SK-N-SH (cell line): ENCODE results near the gene ATG2A. TPM values are rescaled to one million over a fixed set of nuclear protein-coding genes. Genes with fewer than 3 reads are reported as not detected.

Source experiments
- CTCF ChIA-PET: fragments of 300-600, 350-600 bp; formaldehyde crosslinking; extraction: SDS; loops from one replicate; lab custom pipeline; 2021; lab: Yijun Ruan, JAX
- POLR2A ChIA-PET: fragments of 350-600 bp; sonication (Branson Sonifier 250); formaldehyde crosslinking; extraction: SDS; loops from one replicate; lab custom pipeline; 2020; ENCODE audit warnings: antibody characterized with exemption, inconsistent platforms; lab: Yijun Ruan, JAX
- DNase-seq: peaks from one replicate; pipeline ENCODE4 v3.0.0; 2012
- H2AFZ ChIP-seq: fragments of 200-600 bp; sonication (generic); 2 replicates; pipeline ENCODE4 v1.8.1; 2016; ENCODE audit warnings: antibody characterized with exemption, mild to moderate bottlenecking, low read depth
- H3F3A ChIP-seq: fragments of 200-600 bp; sonication (generic); replicated peaks from 2 replicates; pipeline ENCODE3; 2016; ENCODE audit warnings: antibody characterized with exemption, mild to moderate bottlenecking; ENCODE audit not compliant: insufficient read depth
- H3K27ac ChIP-seq, 2 experiments: fragments of 200-500 bp in 1 of 2; fragments of 200-600 bp in 1 of 2; sonication (Bioruptor generic) in 1 of 2; sonication (generic), shearing (Covaris generic) in 1 of 2; 2 replicates each; pipeline versions ENCODE4 v1.5.1 to v1.6.1; 2014 to 2016; ENCODE audit warnings: low read depth in 2 of 2, inconsistent platforms in 1 of 2, low read length in 1 of 2, mild to moderate bottlenecking in 1 of 2, mixed read lengths in 1 of 2
- H3K27me3 ChIP-seq: fragments of 200-600 bp; sonication (generic), shearing (Covaris generic); 2 replicates; pipeline ENCODE4 v1.6.1; 2016; ENCODE audit warnings: mixed run types; ENCODE audit not compliant: insufficient read depth
- H3K36me3 ChIP-seq, 2 experiments: fragments of 200-500 bp in 1 of 2; fragments of 200-600 bp in 1 of 2; sonication (Bioruptor generic) in 1 of 2; sonication (generic) in 1 of 2; replicated peaks in 1 of 2; 2 replicates each; pipeline versions ENCODE3 to v1.5.1; 2014 to 2016; ENCODE audit warnings: low read length in 1 of 2, mild to moderate bottlenecking in 1 of 2; ENCODE audit not compliant: insufficient read depth in 2 of 2, control insufficient read depth in 1 of 2
- H3K4me1 ChIP-seq, 2 experiments: fragments of 200-500 bp in 1 of 2; fragments of 200-600 bp in 1 of 2; sonication (Bioruptor generic) in 1 of 2; sonication (generic), shearing (Covaris generic) in 1 of 2; 2 replicates each; pipeline versions ENCODE4 v1.5.1 to v1.6.1; 2014 to 2016; ENCODE audit warnings: low read depth in 1 of 2, low read length in 1 of 2, mixed run types in 1 of 2; ENCODE audit not compliant: insufficient read depth in 2 of 2, control insufficient read depth in 1 of 2
- H3K4me2 ChIP-seq: fragments of 200-600 bp; sonication (generic), shearing (Covaris generic); 2 replicates; pipeline ENCODE4 v1.6.1; 2017; ENCODE audit warnings: mixed run types
- H3K4me3 ChIP-seq, 2 experiments: fragments of 200-500 bp in 1 of 2; fragments of 200-600 bp in 1 of 2; sonication (Bioruptor generic) in 1 of 2; sonication (generic), shearing (Covaris generic) in 1 of 2; 2 replicates each; pipeline versions ENCODE4 v1.5.1 to v1.8.1; 2014 to 2016; ENCODE audit warnings: low read depth in 2 of 2, inconsistent platforms in 1 of 2, low read length in 1 of 2, mild to moderate bottlenecking in 1 of 2, mixed read lengths in 1 of 2, moderate library complexity in 1 of 2
- H3K79me2 ChIP-seq: fragments of 200-600 bp; sonication (generic); 2 replicates; pipeline ENCODE4 v1.8.1; 2017; ENCODE audit warnings: mild to moderate bottlenecking; ENCODE audit not compliant: insufficient read depth
- H3K9ac ChIP-seq: fragments of 200-600 bp; sonication (generic); 2 replicates; pipeline ENCODE4 v1.6.1; 2017; ENCODE audit warnings: mixed run types
- H3K9me2 ChIP-seq: fragments of 200-600 bp; sonication (generic); 2 replicates; pipeline ENCODE4 v1.6.1; 2017; ENCODE audit warnings: mixed run types
- H3K9me3 ChIP-seq: fragments of 200-600 bp; sonication (generic); 2 replicates; pipeline ENCODE4 v1.6.1; 2017; ENCODE audit warnings: mixed run types, mild to moderate bottlenecking, moderate library complexity
- H4K20me1 ChIP-seq: fragments of 200-600 bp; sonication (generic); 2 replicates; pipeline ENCODE4 v1.6.1; 2017; ENCODE audit warnings: mild to moderate bottlenecking, mixed run types; ENCODE audit not compliant: insufficient read depth
- ELF1 ChIP-seq: IDR thresholded peaks from 2 replicates; pipeline ENCODE4 v1.4.0; 2012
- EP300 ChIP-seq, 2 experiments: IDR thresholded peaks; 2 replicates each; pipeline versions ENCODE4 v1.4.0 to v1.6.1; 2012; ENCODE audit warnings: borderline replicate concordance in 1 of 2, low read depth in 1 of 2, low read length in 1 of 2
- FOSL2 ChIP-seq: IDR thresholded peaks from 2 replicates; pipeline ENCODE4 v1.4.0; 2012; ENCODE audit warnings: low read depth, mild to moderate bottlenecking, moderate library complexity, borderline replicate concordance
- FOXM1 ChIP-seq: IDR thresholded peaks from 2 replicates; pipeline ENCODE4 v1.4.0; 2012; ENCODE audit warnings: low read depth, mild to moderate bottlenecking
- MEF2A ChIP-seq: IDR thresholded peaks from 2 replicates; pipeline ENCODE4 v1.4.0; 2012; ENCODE audit warnings: low read depth, borderline replicate concordance
- NFIC ChIP-seq: IDR thresholded peaks from 2 replicates; pipeline ENCODE4 v1.4.0; 2012; ENCODE audit warnings: borderline replicate concordance
- NRF1 ChIP-seq: IDR thresholded peaks from 2 replicates; pipeline ENCODE4 v1.6.1; 2012; ENCODE audit warnings: low read depth, mild to moderate bottlenecking, low read length
- RFX5 ChIP-seq: IDR thresholded peaks from 2 replicates; pipeline ENCODE4 v1.6.1; 2012; ENCODE audit warnings: mild to moderate bottlenecking, improper control_type of control experiment, low read length
- TCF12 ChIP-seq: IDR thresholded peaks from 2 replicates; pipeline ENCODE4 v1.4.0; 2012
- TEAD4 ChIP-seq: IDR thresholded peaks from 2 replicates; pipeline ENCODE4 v1.4.0; 2012; ENCODE audit warnings: mild to moderate bottlenecking, borderline replicate concordance; ENCODE audit not compliant: insufficient read depth
- WGBS: methylation state at CpG from one replicate; pipeline ENCODE4 v1.1.6; 2017; ENCODE audit warnings: low lambda C conversion rate; 5-methylcytosine and 5-hydroxymethylcytosine counted together
- polyA plus RNA-seq, 3 experiments: library from polyadenylated mRNA; depleted of rRNA; stranded (reverse); fragments of >200 nt; gene quantifications; 2 replicates each; pipeline ENCODE4 v1.2.3, GENCODE V29; 2012
- TF ChIP-seq, protein P1 (sequence below): IDR thresholded peaks from 2 replicates; pipeline ENCODE4 v1.6.1; 2012; ENCODE audit warnings: mild to moderate bottlenecking, low read depth, low read length, moderate library complexity
- TF ChIP-seq, protein P2 (sequence below): IDR thresholded peaks from 2 replicates; pipeline ENCODE4 v1.4.0; 2012; ENCODE audit warnings: low read depth
- TF ChIP-seq, protein P3 (sequence below): fragments of 150-350 bp; IDR thresholded peaks from 2 replicates; pipeline ENCODE4 v1.6.1; 2016; ENCODE audit warnings: mild to moderate bottlenecking, low read depth, low read length
- TF ChIP-seq, protein P4 (sequence below): IDR thresholded peaks from 2 replicates; pipeline ENCODE4 v1.4.0; 2012; ENCODE audit warnings: low read depth, borderline replicate concordance
- TF ChIP-seq, protein P5 (sequence below): IDR thresholded peaks from 2 replicates; pipeline ENCODE4; 2012

ATG2A gene
- polyA plus RNA-seq, 1 of the 3 experiments (the other 2 are of a cell fraction): 7.1 TPM

DNA sequence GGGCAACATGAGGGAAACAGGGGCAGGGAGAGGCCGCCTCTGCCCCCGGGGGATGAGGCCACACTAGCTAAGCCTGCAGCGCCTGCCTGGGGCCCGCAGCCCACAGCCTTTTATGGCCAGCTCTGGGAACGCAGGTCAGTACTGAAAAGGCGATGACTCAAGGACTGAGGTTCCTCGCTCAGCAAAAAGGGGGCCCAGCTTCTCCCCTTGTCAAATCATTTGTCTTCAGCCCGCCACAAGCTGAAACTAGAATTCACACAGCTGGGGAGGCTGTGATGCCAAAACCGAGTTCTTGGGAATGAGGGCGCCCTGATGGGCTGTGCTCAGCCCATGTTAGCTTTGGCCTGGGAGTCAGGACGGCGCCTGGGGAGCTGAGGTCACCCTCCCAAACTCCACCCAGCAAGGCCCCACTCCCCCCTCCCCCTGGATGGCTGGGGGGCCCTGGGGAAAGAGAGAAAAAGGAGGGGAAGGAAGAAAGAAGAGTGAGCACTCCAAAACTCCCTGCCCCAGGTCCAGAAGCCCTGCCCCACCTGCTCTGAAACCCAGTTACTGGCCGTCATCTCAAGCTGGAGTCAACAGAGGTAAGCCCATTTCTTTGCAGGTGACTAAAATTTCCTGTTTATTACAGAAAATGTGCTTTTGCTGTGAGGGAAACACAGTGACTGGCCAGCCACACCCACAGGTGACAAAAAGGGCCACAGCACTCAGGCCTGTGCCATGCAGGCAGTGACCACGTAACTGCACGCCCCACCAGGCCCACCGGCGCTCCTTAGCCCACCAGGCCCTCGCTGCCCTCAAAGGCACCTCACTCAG is 52.3 kb downstream of the ATG2A start:
- H3K27me3 ChIP-seq: no peaks in the 10 kb centered on the region
- H3K9me2 ChIP-seq: no peaks in the 10 kb centered on the region
- ChIA-PET POLR2A (interaction anchor here (1.0 kb wide), 1 partner anchor 28 kb away, joined by 3 read pairs; no protein-coding TSS in a partner anchor), CTCF (interaction anchor here (0.7 to 5.3 kb wide), 12 partner anchors 8 to 29 kb away, joined by 3 to 40 read pairs (median 5); partner anchors contain the start of genes CDC42BPG and EHD1)
- H4K20me1 ChIP-seq: peaks cover 78% of the 10 kb centered on the region
- H3K9ac ChIP-seq: no peak overlapping the region
- H3K9me3 ChIP-seq: no peaks in the 10 kb centered on the region
- peaks cover 1 to 7% of the 10 kb centered on the region in 2 experiments for H3K36me3 ChIP-seq
- no peak overlapping the region; the same call in 1 of the 2 replicates for H3K4me2 ChIP-seq
- H3K27ac ChIP-seq: peak overlapping the region in 1 of 2 experiments; percentile 12; a peak in 1 of 4 replicates
- peaks cover 92% of the 10 kb centered on the region for H3K79me2 ChIP-seq
- no peak for DNase-seq
- peaks cover 6 to 11% of the 10 kb centered on the region in 2 experiments; a peak in 3 of 4 replicates for H3K4me1 ChIP-seq
- WGBS: 76% methylated on average over 8 of the region's 18 CpGs
- H3F3A ChIP-seq: peaks cover 15% of the 10 kb centered on the region
- H3K4me3 ChIP-seq: no peak overlapping the region
- TF ChIP-seq, protein P1, sequence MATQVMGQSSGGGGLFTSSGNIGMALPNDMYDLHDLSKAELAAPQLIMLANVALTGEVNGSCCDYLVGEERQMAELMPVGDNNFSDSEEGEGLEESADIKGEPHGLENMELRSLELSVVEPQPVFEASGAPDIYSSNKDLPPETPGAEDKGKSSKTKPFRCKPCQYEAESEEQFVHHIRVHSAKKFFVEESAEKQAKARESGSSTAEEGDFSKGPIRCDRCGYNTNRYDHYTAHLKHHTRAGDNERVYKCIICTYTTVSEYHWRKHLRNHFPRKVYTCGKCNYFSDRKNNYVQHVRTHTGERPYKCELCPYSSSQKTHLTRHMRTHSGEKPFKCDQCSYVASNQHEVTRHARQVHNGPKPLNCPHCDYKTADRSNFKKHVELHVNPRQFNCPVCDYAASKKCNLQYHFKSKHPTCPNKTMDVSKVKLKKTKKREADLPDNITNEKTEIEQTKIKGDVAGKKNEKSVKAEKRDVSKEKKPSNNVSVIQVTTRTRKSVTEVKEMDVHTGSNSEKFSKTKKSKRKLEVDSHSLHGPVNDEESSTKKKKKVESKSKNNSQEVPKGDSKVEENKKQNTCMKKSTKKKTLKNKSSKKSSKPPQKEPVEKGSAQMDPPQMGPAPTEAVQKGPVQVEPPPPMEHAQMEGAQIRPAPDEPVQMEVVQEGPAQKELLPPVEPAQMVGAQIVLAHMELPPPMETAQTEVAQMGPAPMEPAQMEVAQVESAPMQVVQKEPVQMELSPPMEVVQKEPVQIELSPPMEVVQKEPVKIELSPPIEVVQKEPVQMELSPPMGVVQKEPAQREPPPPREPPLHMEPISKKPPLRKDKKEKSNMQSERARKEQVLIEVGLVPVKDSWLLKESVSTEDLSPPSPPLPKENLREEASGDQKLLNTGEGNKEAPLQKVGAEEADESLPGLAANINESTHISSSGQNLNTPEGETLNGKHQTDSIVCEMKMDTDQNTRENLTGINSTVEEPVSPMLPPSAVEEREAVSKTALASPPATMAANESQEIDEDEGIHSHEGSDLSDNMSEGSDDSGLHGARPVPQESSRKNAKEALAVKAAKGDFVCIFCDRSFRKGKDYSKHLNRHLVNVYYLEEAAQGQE: no peak
- TF ChIP-seq EP300 (IDR thresholded peaks at IDR 0.05; ENCODE audit: borderline replicate concordance in 1 of 2, low read depth in 1 of 2, low read length in 1 of 2) (no peak), TCF12 (no peak), NRF1 (no peak), FOXM1 (no peak), NFIC (no peak), ELF1 (no peak), MEF2A (no peak), RFX5 (no peak), FOSL2 (no peak), TEAD4 (no peak)
- TF ChIP-seq, protein P2, sequence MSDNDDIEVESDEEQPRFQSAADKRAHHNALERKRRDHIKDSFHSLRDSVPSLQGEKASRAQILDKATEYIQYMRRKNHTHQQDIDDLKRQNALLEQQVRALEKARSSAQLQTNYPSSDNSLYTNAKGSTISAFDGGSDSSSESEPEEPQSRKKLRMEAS: no peak
- TF ChIP-seq, protein P3, sequence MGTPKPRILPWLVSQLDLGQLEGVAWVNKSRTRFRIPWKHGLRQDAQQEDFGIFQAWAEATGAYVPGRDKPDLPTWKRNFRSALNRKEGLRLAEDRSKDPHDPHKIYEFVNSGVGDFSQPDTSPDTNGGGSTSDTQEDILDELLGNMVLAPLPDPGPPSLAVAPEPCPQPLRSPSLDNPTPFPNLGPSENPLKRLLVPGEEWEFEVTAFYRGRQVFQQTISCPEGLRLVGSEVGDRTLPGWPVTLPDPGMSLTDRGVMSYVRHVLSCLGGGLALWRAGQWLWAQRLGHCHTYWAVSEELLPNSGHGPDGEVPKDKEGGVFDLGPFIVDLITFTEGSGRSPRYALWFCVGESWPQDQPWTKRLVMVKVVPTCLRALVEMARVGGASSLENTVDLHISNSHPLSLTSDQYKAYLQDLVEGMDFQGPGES: no peak
- TF ChIP-seq, protein P4, sequence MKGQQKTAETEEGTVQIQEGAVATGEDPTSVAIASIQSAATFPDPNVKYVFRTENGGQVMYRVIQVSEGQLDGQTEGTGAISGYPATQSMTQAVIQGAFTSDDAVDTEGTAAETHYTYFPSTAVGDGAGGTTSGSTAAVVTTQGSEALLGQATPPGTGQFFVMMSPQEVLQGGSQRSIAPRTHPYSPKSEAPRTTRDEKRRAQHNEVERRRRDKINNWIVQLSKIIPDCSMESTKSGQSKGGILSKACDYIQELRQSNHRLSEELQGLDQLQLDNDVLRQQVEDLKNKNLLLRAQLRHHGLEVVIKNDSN: no peak
- TF ChIP-seq, protein P5, sequence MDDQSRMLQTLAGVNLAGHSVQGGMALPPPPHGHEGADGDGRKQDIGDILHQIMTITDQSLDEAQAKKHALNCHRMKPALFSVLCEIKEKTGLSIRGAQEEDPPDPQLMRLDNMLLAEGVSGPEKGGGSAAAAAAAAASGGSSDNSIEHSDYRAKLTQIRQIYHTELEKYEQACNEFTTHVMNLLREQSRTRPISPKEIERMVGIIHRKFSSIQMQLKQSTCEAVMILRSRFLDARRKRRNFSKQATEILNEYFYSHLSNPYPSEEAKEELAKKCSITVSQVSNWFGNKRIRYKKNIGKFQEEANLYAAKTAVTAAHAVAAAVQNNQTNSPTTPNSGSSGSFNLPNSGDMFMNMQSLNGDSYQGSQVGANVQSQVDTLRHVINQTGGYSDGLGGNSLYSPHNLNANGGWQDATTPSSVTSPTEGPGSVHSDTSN: no peak
- no peak overlapping the region for H2AFZ ChIP-seq
